Hippocampal formation (tissue), 2 donors: Measurements from ENCODE around the gene GPR4.
"Not testable (repeated sequence)": the region's sequence is repeated elsewhere in the genome, so short reads cannot be mapped to it uniquely, and the experiment has no call there.

Experiments used
- DNase-seq, 2 donors: peaks; one replicate each; lab custom pipeline; 2025; lab: John Stamatoyannopoulos, UW

Gene GPR4

DNA sequence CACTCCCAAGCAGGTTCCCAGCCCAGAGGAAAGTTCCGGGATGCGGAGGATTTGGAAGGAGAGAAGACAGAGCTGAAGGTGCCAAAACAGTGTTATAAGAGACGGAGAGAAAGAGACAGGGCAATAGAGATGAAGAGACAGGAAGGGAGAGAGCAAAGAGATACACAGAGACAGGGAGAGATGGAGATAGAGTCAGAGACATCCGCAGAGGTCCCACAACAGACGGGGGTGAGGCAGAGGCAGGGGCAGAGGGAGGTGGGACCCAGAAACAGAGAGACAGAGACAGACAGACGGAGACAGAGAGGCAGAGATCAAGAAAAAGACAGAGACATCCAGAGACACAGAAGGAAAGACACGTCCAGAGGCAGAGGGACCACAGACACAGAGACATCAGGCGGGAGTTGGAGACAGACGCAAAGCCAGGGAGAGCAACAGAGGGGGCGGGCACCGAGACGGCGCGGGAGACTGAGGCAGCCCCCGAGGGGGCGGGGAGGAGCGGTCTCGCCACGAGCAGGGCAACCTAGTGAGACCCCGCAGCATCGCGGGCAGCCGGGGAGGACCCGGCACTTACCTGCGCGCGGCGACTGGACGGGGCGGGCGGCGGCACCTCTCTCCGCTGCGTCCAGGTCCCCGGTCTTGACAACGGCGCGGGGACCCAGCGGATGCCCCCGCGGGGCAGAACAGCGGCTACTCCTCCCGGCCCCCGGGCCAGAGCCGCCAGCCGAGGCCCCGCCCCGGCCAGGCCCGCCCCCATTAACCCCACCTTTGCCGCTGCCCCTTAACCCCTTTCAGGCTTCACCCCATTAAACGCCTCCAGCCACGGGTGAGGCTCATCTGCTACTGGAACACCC, at the start of gene GPR4:
Gene GPR4, minus strand, starts transcription at position 689 of the 851 bp plus-strand sequence. CDS start 10,346 bp downstream, outside the sequence.
- DNase-seq, result no peak

DNA sequence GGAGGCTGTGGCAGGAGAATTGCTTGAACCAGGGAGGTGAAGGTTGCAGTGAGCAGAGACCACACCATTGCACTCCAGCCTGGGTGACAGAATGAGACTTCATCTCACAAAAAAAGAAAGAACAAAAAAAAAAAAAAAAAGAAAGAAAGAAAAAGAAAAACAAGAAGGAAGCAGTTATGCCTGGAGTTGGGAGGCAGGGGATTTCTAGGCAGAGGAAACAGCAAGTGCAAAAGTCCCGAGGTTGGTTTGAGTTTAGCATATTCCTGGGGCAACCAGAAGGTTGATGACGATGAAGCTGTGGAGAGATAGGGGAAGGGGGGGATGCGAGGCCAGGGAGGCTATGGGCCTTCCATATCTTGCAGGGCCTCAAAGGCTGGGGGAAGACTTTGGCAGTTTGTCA, 48.7 kb upstream of the GPR4 start:
- DNase-seq, result no peak

DNA sequence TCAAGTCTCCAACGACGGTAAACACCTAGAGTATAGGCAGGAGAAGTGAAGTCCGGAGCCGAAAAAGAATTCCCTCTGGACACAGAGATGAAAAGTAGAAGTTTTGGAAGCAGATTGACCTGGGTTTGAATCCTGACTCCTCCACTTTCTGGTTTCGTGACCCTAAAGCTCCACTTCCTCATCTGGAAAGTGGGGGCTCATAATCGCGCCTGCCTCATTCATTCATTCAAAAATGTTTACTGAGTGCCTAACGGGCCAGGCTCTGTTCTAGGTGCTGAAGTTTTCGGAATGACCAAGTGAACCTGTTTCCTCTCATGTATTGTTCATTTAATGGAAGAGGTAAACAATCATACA, 44.3 kb upstream of the GPR4 start:
- no peak for DNase-seq

DNA sequence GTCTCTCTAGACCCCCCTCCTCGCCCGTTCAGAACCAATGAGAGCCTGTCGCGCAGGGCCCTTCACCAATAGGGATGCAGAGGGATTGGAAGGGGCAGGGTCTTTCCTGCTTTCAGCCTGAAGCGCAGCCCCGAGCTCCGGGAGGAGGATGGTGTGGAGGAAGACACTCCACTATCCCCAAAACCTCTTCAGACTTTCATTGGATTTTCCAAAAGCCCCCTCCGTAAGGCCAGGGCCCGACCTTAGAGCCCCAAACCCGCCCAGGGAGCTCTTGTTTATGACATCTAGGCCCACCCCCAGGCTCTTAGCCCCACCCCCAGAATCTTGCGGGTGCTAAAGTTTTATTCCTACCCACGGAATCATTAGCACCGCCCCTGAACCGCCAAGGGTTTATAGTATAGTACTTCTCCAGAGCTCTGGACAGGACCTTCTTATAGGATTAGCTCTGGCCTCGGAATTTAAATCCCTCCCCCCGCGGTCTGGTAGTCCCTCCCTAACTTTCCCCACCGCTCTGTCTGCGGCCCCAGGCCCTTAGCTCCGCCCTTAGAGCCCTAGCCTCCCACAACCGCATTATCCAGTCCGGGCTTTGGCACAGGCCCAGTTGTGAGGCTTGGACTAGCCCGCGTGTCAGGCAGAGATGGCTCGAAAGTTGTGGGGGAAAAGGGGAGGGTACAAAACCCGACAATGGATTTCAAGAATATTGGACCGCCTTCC, 43.8 kb upstream of the GPR4 start:
- DNase-seq, result peak; percentile 91 to 95

DNA sequence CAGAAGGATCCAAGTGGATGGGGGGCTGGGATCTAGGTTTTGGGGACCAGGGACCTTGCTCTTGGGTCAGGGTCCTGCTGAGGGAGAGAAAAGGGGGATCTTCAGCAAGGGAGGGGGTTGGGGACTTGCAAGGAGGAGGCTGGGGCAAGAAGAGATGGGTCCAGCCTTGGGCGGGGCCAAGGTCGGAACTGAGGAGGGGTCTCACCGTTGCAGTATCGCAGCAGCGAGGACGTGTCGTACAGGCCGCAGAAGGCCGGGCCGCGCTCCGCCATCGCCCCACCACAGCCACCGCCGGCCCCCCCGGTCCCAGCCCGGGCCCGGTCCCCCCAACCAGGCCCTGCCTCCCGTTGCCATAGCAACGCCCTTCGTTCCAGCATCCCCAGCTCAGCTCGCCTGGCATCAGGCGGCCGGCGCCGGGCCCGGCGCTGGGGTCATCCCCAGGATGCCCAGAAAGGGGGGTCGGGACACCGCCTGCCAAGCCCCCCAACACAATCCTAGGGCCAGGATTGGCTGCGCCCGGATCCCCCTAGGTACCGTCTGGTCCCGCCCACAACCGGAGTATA, 43.1 kb upstream of the GPR4 start:
- DNase-seq, result peak; percentile 97 to 98

DNA sequence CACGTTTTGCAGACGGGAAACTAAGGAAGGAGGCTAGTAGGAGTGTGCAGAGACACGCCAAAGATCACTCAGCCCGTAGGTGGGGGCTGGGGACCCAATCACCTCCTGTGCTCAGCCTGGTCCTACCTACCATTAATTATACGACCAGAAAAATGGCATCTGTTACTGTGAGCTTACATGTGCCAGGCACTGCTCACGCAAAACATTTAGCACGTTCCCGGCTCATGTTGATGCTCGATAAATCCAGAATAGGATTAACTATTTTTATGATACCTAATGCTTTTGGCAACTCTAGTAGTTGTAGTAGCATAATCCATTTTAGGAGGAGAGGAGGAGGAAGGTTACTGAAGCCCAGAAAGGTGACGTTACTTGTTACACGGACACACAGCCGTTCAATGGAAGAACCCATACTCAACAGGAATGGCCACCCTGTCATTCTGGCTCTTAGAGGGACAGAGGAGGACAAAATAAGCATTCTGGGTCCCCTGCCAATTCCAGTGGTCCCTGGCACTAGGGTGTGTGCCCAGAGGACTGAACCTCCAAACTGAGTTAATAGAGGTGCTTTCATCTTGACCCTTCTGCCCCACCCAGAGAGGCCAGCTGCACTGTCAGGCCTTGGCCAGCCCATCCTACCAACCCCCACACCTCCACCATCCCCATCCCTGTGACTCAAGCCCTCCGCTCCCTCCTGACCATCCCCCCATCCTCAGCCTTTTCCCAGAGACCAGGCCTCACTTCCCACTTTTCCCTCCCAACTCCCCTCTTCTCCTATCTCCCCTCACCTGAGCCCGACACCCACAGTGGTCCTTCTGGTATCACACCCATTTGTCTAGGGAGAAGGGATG, 42.1 kb upstream of the GPR4 start:
- peak in 1 of 2 donors; percentile 28 for DNase-seq

DNA sequence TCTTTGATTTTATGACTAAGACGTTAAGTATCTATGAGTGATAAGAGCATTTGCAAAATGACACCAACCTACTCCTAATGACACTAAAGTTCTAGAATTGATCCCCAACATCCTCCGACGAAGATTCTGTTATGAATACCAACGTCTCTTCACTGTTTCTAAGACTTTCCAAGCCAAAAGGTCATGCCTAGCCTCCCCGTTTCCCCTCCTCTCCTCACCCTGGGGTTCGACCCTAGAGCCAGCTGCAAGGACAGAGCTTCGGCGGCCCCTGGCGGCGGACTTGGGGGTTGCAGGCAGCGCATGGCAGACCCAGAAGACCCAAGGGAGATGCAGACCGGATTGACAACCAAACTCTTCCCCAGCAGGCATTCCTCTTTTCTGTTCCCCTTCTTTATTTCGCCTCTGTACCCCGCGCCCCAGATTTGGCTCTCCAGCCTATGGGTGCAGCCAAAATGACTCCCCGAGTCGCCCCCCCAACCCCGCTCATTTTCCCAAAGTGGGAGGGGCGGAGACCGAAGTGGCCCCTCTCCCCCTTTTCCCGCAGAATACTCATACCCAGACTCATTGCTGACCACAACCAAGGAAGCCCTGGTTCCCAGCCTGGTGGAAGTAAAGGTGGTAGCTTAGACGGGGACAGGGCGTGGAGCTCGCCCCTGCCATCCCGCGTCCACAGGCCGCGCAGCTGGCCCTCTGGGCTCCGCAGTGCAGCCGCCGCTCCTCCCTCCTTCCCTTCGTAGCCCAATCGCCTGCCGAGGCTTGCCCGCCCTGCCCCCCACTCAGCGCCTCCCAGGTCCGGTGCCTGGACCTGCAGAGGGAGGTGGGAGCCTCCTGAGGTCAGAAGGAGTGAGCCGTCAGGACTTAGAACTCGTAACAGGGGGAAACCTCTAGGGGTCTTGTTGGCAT, 41.3 kb upstream of the GPR4 start:
- peak; percentile 63 to 82 for DNase-seq

DNA sequence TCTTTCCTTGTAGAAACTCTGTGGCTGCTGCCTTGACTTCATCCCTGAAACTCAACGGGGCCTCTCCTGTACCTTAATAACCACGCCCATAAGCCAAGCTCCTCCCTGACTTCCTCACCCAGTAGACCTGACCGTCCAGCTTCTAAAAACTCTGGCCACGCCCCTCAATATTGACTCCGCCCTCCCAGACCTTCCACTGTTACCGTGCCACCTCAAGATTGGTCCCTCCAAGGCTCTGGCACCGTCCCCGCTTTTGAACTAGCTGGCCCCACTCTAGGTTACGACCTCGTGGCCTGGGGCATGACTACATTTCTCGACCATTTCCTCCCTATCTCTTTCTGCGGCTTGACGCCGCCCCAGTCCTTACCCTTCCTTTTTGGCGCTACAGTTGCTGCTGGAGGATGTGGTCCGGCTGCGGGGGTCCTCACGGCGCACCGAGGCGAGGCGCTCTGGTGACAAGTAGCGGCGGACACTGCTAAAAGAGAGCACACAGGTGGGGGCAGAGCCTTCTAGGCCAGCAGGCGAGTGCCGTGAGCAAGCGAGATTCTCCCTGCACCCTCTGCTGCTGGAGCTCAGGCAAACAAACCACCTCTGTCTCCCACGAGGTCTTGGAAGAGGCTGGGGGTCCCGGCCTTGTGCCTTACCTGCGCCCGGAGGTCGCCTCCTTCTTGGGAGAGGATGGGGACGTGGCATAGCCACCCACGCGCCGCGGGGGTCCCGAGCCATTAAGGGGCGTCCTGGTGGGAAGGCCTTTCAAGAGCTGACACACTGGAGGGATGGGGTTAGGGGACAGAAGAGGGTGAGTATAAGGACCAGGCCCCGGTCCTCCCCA, 39.5 kb upstream of the GPR4 start:
- DNase-seq, result peak in 1 of 2 donors; percentile 11

DNA sequence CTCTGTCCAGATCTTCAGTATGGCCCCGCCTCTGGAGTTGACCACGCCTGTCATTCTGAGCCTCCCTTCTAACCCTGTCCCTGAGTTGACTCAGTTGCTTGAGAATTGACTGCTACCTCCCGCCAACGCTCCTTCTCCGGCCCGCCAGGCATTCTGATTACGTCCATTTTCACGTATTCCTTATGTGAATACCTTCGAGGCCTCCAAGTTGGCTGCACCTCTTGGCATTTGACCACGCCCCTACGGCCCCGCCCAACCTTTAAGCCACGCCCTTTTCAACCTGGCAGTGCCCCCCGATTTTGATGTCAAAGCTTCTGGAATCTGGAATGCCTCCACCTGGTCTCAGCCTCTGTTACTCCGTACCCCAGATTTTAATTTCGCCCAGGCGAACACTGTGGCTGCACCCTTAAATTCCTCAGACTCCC, 38.8 kb upstream of the GPR4 start:
- no peak for DNase-seq

DNA sequence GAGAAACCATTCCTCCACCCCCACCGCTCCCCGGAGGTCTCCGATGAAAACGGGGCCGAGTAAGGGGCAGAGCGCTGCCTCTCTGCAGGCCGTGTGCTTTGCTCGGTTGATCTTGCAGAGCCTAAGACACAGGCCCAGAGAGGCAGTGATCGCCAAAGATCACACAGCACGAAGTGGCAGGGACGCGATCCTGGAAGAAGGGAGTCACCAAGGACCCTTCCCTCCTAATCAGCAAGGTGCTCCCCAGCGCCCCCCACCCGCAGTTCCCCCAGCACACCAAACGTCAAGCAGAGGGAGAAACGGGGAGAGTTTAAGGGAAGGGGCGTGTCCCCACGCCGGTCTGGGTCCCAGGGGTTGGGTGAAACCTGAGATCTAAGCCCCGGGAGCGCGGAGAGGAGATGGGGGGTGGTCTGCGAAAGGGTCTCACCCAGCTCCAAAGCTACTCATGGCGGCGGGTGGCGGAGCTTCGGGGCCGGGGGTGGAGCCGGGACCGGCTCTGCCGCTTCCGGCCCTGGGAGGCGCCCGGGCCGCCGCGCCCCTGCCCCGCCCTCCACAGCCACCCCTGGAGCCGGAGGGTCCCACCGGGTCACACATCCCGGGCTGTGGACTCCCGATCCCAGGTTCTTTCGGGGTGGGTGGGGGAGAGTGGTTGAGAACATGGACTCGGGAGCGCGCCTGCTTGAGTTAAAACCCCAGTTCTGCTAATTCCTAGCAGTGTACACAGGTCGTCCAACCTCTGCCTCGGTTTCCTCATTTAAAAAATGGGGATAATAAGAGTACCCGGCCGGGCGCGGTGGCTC, 37.1 kb upstream of the GPR4 start, which contains the start of gene EML2:
Gene EML2, minus strand, starts transcription at position 468 of the 800 bp plus-strand sequence. Its CDS starts 21 bp downstream, at position 447.
- no peak for DNase-seq

DNA sequence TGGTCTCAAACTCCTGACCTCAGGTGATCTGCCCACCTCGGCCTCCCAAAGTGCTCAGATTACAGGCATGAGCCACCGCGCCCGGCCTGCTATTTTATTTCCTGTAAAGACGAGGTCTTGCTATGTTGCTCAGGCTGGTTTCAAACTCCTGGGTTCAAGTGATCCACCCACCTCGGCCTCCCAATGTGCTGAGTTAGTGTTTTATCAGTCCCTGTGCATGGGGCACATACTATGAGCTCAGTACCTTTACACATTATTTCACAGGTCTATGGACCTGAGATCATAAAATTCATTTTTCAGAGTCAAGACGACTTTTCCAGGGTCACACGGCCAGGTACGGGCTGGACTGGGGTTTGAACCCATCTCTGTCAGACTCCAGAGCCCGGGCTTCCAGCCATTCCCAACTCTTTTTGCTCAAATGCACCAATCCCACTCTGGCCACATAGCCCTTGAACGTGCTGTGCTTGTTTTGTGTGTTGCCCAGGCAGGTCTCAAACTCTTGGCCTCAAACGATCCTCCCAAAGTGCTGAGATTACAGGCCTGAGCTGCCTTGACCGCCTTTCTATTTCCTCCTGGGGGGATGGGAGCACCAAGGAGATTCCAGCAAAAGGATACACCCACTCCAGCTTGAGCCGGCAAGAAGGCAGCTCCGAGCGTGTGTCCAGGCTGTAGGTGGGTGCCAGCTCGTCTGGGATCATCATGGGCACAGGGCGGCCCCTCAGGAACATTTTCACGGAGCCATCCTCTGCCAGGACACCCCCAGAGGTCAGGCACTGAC, 36.1 kb upstream of the GPR4 start:
- DNase-seq, result no peak

DNA sequence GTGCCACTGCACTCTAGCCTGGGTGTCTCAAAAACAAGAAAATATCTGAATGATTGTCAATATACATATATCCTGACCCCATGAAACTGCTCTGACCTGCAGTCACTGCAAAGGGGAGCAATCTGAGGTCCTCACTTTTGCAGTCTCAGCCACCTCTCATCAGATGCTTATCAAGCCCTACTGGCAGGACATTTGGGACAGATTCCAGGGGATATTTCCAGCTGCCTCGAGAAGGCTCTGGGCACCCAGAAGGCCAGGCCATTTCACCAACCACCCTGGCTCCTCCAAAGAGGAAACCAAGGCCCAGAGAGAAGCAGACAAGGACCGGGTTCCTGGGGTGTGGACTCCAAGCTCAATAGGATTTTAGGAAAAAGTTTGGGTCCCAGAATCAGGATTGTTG, 34.9 kb upstream of the GPR4 start:
- no peak for DNase-seq

DNA sequence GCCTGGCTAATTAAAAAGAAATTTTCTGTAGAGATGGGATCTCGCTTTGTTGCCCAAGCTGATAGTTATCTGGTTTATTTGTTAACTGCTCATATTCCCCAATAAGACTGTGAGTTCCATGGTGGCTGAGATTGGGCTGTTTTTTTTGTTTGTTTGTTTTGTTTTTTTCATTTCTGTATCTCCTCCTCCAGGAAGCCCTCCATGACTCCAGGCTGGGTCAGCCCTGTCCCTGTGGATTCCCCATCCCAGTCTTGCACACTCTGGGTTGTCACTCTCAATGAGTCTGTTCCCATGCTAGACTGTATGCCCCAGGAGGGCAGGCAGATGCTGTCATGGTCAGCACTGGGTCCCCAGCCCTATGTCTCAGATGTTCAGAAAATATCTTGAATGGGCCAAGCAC, 34.3 kb upstream of the GPR4 start:
- no peak for DNase-seq

DNA sequence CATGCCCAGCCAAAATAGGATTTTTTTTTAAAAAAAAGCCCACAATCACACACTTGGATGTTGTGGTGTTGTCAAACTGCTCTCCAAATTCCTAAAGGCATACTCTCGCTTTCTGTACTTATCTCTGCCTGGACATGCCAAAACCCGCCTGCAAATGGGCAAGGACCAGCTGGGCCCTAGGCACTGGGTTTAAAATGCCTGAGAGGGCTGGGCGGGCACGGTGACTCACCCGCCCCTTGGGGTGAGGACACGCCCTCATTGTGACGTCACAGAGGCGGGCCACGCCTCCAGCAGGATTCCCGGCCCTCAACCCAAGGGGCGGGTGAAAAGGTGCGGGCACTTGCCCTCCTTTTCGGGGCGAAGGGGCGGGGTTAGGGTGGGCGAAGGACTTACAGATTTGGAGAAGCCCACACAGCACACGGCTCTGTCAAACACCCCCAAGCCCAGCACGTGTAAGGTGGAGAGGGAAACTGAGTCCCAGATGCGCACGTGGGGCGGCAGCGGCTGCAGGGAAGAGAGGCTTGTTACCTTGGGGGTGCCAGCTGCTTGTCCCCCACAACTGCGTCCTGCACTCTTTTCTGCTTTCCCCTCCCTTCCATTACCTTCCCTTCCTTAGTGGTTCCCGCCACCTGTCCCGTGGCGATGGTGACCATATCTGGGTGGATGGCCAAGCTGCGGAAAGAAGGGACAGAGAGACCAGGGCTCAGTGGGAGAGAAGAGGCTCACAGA, 30.6 kb upstream of the GPR4 start:
- DNase-seq, result peak in 1 of 2 donors; percentile 14

DNA sequence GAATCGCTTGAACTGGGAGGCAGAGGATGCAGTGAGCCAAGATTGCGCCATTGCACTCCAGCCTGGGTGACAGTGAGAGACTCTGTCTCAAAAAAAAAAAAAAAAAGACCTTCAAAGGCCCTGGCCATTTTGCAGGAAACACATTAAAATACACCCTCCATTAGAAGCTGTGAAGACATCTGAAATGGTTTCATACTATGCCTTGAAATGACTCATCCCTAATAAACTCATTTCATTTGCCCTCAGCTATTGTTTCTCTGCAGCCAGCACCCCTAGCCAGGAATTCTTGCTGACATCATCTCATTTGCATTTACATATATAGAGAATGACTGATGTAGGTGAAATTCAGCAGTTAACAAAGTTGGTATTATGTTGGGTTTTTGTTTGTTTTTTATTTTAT, 28.5 kb upstream of the GPR4 start:
- no peak for DNase-seq

DNA sequence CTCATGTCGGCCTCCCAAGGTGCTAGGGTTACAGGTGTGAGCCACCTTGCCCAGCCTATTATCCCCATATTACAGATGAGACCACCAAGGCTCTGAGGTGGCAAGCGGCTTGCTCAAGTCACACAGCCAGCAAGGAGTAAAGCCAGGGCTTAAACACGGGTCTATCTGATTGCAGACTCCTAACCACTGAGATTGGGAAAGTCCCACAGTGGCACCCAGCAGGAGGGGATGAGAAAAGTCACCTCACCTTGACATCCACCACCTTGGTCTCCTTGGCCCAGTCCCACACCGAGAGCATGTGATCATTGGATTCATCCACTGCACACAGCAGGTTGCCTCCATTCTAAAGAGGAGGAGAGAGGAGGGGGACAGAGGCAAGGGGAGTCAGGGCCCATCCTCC, 27.7 kb upstream of the GPR4 start:
- DNase-seq, result no peak

DNA sequence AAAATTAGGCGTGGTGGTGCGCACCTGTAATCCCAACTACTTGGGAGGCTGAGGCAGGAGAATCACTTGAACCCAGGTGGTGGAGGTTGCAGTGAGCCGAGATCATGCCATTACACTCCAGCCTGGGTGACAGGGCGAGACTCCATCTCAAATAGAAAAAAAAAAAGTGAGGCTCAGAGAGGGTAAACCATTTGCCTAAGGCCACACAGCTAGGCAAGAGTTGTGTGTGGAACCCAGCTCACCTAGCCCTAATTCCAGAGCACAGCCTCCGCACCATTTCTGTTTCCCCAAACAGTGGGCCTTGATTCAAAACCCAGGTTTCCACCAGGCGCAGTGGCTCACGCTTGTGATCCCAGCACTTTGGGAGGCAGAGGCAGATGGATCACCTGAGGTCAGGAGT, 26.2 kb upstream of the GPR4 start:
- not testable (repeated sequence) for DNase-seq

DNA sequence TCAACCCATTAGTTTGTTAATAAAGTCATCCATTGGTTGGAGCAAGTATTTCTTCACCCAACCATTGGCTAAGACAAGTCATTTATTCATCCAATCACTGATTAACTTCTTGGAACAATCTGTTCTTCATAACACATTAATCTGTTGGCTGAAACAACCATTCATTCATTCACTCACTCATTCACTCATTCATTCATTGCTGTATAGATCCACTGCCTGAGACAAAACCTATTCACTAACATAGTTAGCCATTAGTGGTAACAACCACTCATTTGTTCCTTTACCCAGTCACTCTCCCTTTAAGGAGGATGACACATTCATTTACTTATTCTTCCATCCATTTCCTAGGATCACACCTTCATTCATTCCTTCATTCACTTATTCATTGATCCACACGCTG, 22.0 kb upstream of the GPR4 start:
- DNase-seq, result no peak
